H1 (cell line): ENCODE results near the gene SIGLEC15. TPM values are rescaled to one million over a fixed set of nuclear protein-coding genes. Genes with fewer than 3 reads are reported as not detected.
"Not testable (repeated sequence)": the region's sequence is repeated elsewhere in the genome, so short reads cannot be mapped to it uniquely, and the experiment has no call there.

ENCODE experiments used
- CTCF ChIA-PET: fragments of 300-600 bp; sonication (Branson Sonifier 250); formaldehyde crosslinking; loops from one replicate; lab custom pipeline; 2021; ENCODE audit not compliant: partially characterized antibody; lab: Charles Lee
- POLR2A ChIA-PET: fragments of 300-600 bp; sonication (Branson Sonifier 250); formaldehyde crosslinking; loops from one replicate; lab custom pipeline; 2021; ENCODE audit warnings: inconsistent platforms; ENCODE audit not compliant: partially characterized antibody; lab: Charles Lee
- DNase-seq, 2 experiments: peaks; one replicate each; pipeline versions ENCODE4 v3.0.0 to v3.0.0-alpha.2; 2010 to 2022; ENCODE audit warnings: low spot score in 2 of 2, low read depth in 1 of 2, mixed read lengths in 1 of 2
- FAIRE-seq: peaks from 2 replicates; lab custom pipeline; 2011; peaks lifted over from hg19 to GRCh38; lab: Jason Lieb, UNC
- H2AFZ ChIP-seq: 2 replicates; pipeline ENCODE4 v1.8.1; 2012; ENCODE audit warnings: low read length, inconsistent platforms
- H2AK5ac ChIP-seq: 2 replicates; pipeline ENCODE4 v1.6.1; 2013; ENCODE audit warnings: low read depth, low read length
- H2BK120ac ChIP-seq: replicated peaks from 2 replicates; pipeline ENCODE3; 2013; ENCODE audit warnings: low read depth, low read length, inconsistent platforms
- H2BK12ac ChIP-seq: 2 replicates; pipeline ENCODE4 v1.6.1; 2013; ENCODE audit warnings: low read depth, low read length
- H2BK15ac ChIP-seq: 2 replicates; pipeline ENCODE4 v1.6.1; 2013; ENCODE audit warnings: low read length
- H2BK20ac ChIP-seq: 2 replicates; pipeline ENCODE4 v1.6.1; 2013; ENCODE audit warnings: low read length
- H2BK5ac ChIP-seq: 2 replicates; pipeline ENCODE4 v1.6.1; 2013; ENCODE audit warnings: low read depth, low read length
- H3K14ac ChIP-seq: 2 replicates; pipeline ENCODE4 v1.6.1; 2013; ENCODE audit warnings: inconsistent platforms; ENCODE audit not compliant: insufficient read length
- H3K18ac ChIP-seq: 2 replicates; pipeline ENCODE4 v1.6.1; 2013; ENCODE audit warnings: low read length; ENCODE audit errors: extremely low read depth
- H3K23ac ChIP-seq: 2 replicates; pipeline ENCODE4 v1.6.1; 2013; ENCODE audit warnings: inconsistent platforms; ENCODE audit not compliant: insufficient read length
- H3K23me2 ChIP-seq: 2 replicates; pipeline ENCODE4 v1.6.1; 2013; ENCODE audit warnings: low read depth, low read length
- H3K27ac ChIP-seq: 2 replicates; pipeline ENCODE4 v1.6.1; 2011; ENCODE audit warnings: low read depth, low read length, inconsistent platforms
- H3K27me3 ChIP-seq, 4 experiments: replicated peaks in 1 of 4; 1 replicate in 1 of 4; 2 replicates in 3 of 4; pipeline versions ENCODE4 v1.6.1 to v1.8.1; 2011 to 2013; ENCODE audit warnings: low read length in 3 of 4, mild to moderate bottlenecking in 3 of 4, inconsistent platforms in 2 of 4, mixed read lengths in 2 of 4, moderate library complexity in 1 of 4; ENCODE audit not compliant: control insufficient read depth in 3 of 4, insufficient read depth in 3 of 4; ENCODE audit errors: extremely low read depth in 1 of 4
- H3K36me3 ChIP-seq, 4 experiments: 2 replicates each; pipeline versions ENCODE4 v1.6.1 to v1.8.1; 2011 to 2013; ENCODE audit warnings: mild to moderate bottlenecking in 4 of 4, low read length in 3 of 4, moderate library complexity in 2 of 4, control low read depth in 1 of 4, inconsistent platforms in 1 of 4; ENCODE audit not compliant: insufficient read depth in 4 of 4, control insufficient read depth in 2 of 4
- H3K4ac ChIP-seq: replicated peaks from 2 replicates; pipeline ENCODE3; 2013; ENCODE audit warnings: low read length, low read depth, mixed read lengths, inconsistent platforms; ENCODE audit not compliant: insufficient read length
- H3K4me1 ChIP-seq, 4 experiments: replicated peaks in 1 of 4; 1 replicate in 1 of 4; 2 replicates in 3 of 4; pipeline versions ENCODE4 v1.6.1 to v1.8.1; 2011 to 2013; ENCODE audit warnings: low read length in 3 of 4, inconsistent platforms in 2 of 4, mixed read lengths in 1 of 4; ENCODE audit not compliant: insufficient read depth in 4 of 4, control insufficient read depth in 3 of 4
- H3K4me2 ChIP-seq, 2 experiments: 2 replicates each; pipeline versions ENCODE4 v1.6.1 to v1.8.1; 2011 to 2013; ENCODE audit warnings: low read depth in 2 of 2, low read length in 2 of 2, control low read depth in 1 of 2, inconsistent platforms in 1 of 2, mild to moderate bottlenecking in 1 of 2; ENCODE audit not compliant: insufficient read depth in 1 of 2
- H3K4me3 ChIP-seq, 4 experiments: fragments of 200-600, 300-600 bp in 1 of 4; sonication (generic), shearing (Covaris generic), sonication (Bioruptor Twin) in 1 of 4; 2 replicates each; pipeline versions ENCODE4 v1.5.1 to v1.8.1; 2011 to 2016; ENCODE audit warnings: low read length in 4 of 4, low read depth in 3 of 4, control low read depth in 2 of 4, inconsistent platforms in 2 of 4, mild to moderate bottlenecking in 2 of 4, mixed read lengths in 1 of 4, moderate library complexity in 1 of 4; ENCODE audit not compliant: insufficient read depth in 2 of 4; ENCODE audit errors: extremely low read depth in 1 of 4
- H3K56ac ChIP-seq: replicated peaks from 2 replicates; pipeline ENCODE3; 2013; ENCODE audit warnings: low read depth, mild to moderate bottlenecking, mixed read lengths, low read length, inconsistent platforms; ENCODE audit not compliant: insufficient read length
- H3K79me1 ChIP-seq: 2 replicates; pipeline ENCODE4 v1.6.1; 2013; ENCODE audit warnings: low read depth, low read length, control low read depth
- H3K79me2 ChIP-seq, 2 experiments: 2 replicates each; pipeline versions ENCODE4 v1.6.1 to v1.8.1; 2012 to 2013; ENCODE audit warnings: low read length in 2 of 2, mild to moderate bottlenecking in 2 of 2, inconsistent platforms in 1 of 2; ENCODE audit not compliant: insufficient read depth in 2 of 2, control insufficient read depth in 1 of 2
- H3K9ac ChIP-seq, 4 experiments: replicated peaks in 1 of 4; 1 replicate in 1 of 4; 2 replicates in 3 of 4; pipeline versions ENCODE4 v1.6.1 to v1.8.1; 2011 to 2013; ENCODE audit warnings: low read depth in 3 of 4, low read length in 3 of 4, control low read depth in 2 of 4, mild to moderate bottlenecking in 2 of 4, moderate library complexity in 2 of 4, inconsistent platforms in 1 of 4; ENCODE audit errors: extremely low read depth in 1 of 4
- H3K9me3 ChIP-seq, 2 experiments: 2 replicates each; pipeline versions ENCODE4 v1.6.1 to v1.8.1; 2012 to 2013; ENCODE audit warnings: mild to moderate bottlenecking in 2 of 2, moderate library complexity in 2 of 2, control low read depth in 1 of 2, inconsistent platforms in 1 of 2, low read depth in 1 of 2, low read length in 1 of 2, mixed read lengths in 1 of 2; ENCODE audit not compliant: insufficient read depth in 2 of 2
- H4K20me1 ChIP-seq, 2 experiments: replicated peaks in 1 of 2; 2 replicates each; pipeline versions ENCODE3 to v1.8.1; 2011 to 2013; ENCODE audit warnings: inconsistent platforms in 2 of 2, low read length in 2 of 2, mild to moderate bottlenecking in 1 of 2; ENCODE audit not compliant: insufficient read depth in 2 of 2, control insufficient read depth in 1 of 2
- H4K5ac ChIP-seq: 2 replicates; pipeline ENCODE4 v1.6.1; 2013; ENCODE audit warnings: low read length, low read depth, mixed read lengths, inconsistent platforms; ENCODE audit not compliant: insufficient read length
- H4K8ac ChIP-seq: 2 replicates; pipeline ENCODE4 v1.8.0; 2013; ENCODE audit warnings: mild to moderate bottlenecking, moderate library complexity, low read length, inconsistent platforms; ENCODE audit not compliant: insufficient read depth; ENCODE audit errors: extremely low read depth
- H4K91ac ChIP-seq: replicated peaks from 2 replicates; pipeline ENCODE3; 2013; ENCODE audit warnings: low read length, mixed read lengths, inconsistent platforms; ENCODE audit not compliant: insufficient read length
- WGBS, 2 experiments: shearing (Covaris generic) in 1 of 2; methylation state at CpG; one replicate each; pipeline versions ENCODE4 v1.1.6 to v1.1.7; 2013 to 2015; ENCODE audit warnings: low lambda C conversion rate in 2 of 2, mixed read lengths in 2 of 2, inconsistent platforms in 1 of 2, low coverage in 1 of 2, missing lambda C conversion rate in 1 of 2; ENCODE audit not compliant: insufficient replicate concordance in 2 of 2, insufficient coverage in 1 of 2, insufficient read length in 1 of 2; ENCODE audit errors: extremely low coverage in 1 of 2, missing lambda C conversion rate in 1 of 2; 5-methylcytosine and 5-hydroxymethylcytosine counted together
- polyA plus RNA-seq, 7 experiments: library from polyadenylated mRNA; depleted of rRNA in 3 of 7; stranded (reverse) in 5 of 7; unstranded in 2 of 7; fragments of >200 nt in 5 of 7; fragments of 200-250 nt in 2 of 7; gene quantifications; 1 replicate in 5 of 7; 2 replicates in 1 of 7; 4 replicates in 1 of 7; pipeline versions ENCODE4 v1.2.1 to v1.2.3, GENCODE V29; 2011 to 2013; ENCODE audit warnings: missing spikeins in 2 of 7, mixed read lengths in 2 of 7
- total RNA-seq: library from RNA; stranded (reverse); fragmentation: NEBNext Ultra II Directional; extraction: Animal tissue kit (Norgen Biotek cat#: 25700); gene quantifications from 2 replicates; pipeline ENCODE4 v1.2.1, GENCODE V29; 2021

The SIGLEC15 gene
- total and polyA plus RNA-seq, 2 of the 8 experiments (the other 6 are each of a cell fraction or from before 2014, with no cell fraction given): 0.20 to 0.37 TPM

DNA sequence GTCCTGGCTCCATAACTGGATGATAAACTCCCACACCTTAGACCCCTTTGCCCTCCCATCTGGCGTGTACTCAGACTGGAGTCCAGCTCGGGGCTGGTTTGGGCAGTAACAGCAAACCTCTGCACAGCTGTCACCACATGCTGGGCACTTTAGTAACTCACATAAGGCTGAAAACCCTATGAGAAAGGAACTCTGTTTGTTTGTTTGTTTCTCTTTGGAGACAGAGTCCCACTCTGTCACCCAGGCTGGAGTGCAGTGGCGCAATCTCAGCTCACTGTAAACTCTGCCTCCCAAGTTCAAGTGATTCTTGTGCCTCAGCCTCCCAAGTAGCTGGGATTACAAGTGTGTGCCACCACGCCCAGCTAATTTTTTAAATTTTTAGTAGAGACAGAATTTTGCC lies 1.2 kb downstream of the SIGLEC15 start:
- DNase-seq, H3K56ac ChIP-seq, H3K27me3 ChIP-seq, H4K5ac ChIP-seq, H4K20me1 ChIP-seq, H2BK12ac ChIP-seq, H3K79me2 ChIP-seq, H3K14ac ChIP-seq, H3K79me1 ChIP-seq, FAIRE-seq, H3K23ac ChIP-seq, H2BK120ac ChIP-seq, H3K4ac ChIP-seq, H3K18ac ChIP-seq, POLR2A ChIA-PET, H2AFZ ChIP-seq, H3K36me3 ChIP-seq, H3K23me2 ChIP-seq, H2BK5ac ChIP-seq, H3K4me2 ChIP-seq, H3K27ac ChIP-seq, H3K9ac ChIP-seq, H3K4me3 ChIP-seq, H4K8ac ChIP-seq, H3K9me3 ChIP-seq: not testable (repeated sequence)
- H2AK5ac ChIP-seq: 0 out of 2 replicates have a peak overlapping the region, but pooled peaks have one; percentile 75
- CTCF ChIA-PET: interaction anchor here (0.9 to 1.1 kb wide), 2 partner anchors 9 to 53 kb away, joined by 3 to 4 read pairs; no protein-coding TSS in a partner anchor
- peaks cover 0 to 20% (median 6%) of the 10 kb centered on the region in 4 experiments; a peak in 6 of 7 replicates for H3K4me1 ChIP-seq
- WGBS, 2 experiments: 95% methylated on average over 4 of the region's 4 CpGs; no CpG with 5 or more reads in 1 of the 2 experiments
- peak overlapping the region; percentile 10; the same call in 1 of the 2 replicates for H2BK20ac ChIP-seq
- H2BK15ac ChIP-seq: 0 out of 2 replicates have a peak overlapping the region, but pooled peaks have one; percentile 46
- H4K91ac ChIP-seq: peak overlapping the region; percentile 47
